NCI-H460 (cell line): ENCODE measurements around the gene ELF5. TPM values are rescaled to one million over a fixed set of nuclear protein-coding genes. Genes with fewer than 3 reads are reported as not detected.

ENCODE experiments used
- DNase-seq: peaks from one replicate; pipeline ENCODE4 v3.0.0-alpha.2; 2016; ENCODE audit warnings: low read depth; ENCODE audit errors: extremely low read depth
- total RNA-seq: library from RNA; depleted of rRNA; stranded (reverse); fragments of >200 nt; shearing (Covaris generic); gene quantifications from 2 replicates; pipeline ENCODE4 v1.2.3, GENCODE V29; 2014

ELF5 gene
- total RNA-seq, 1 experiment from 2014 or later, result not detected

GRCh38 chr11:34523053-34523452, 9.5 kb upstream of the ELF5 start:
- no peak for DNase-seq

- no peak for DNase-seq
Observed at GRCh38 chr11:34522188-34522587, 8.6 kb upstream of the ELF5 start.

- DNase-seq, result no peak
Observed at GRCh38 chr11:34521265-34521664, 7.7 kb upstream of the ELF5 start.

GRCh38 chr11:34519595-34520235, 6.1 kb upstream of the ELF5 start:
- no peak for DNase-seq

- DNase-seq, result no peak
Observed at GRCh38 chr11:34516247-34517040, 2.9 kb upstream of the ELF5 start.

- no peak for DNase-seq
Observed at GRCh38 chr11:34514597-34514996, 1.0 kb upstream of the ELF5 start.

- DNase-seq, result peak; percentile 47
Observed at GRCh38 chr11:34512840-34513681, 533 bp downstream of the ELF5 start.

GRCh38 chr11:34510673-34511072, 2.9 kb downstream of the ELF5 start:
- DNase-seq, result no peak

- no peak for DNase-seq
Observed at GRCh38 chr11:34510218-34510617, 3.4 kb downstream of the ELF5 start.

- no peak for DNase-seq
Observed at GRCh38 chr11:34509336-34509876, 4.2 kb downstream of the ELF5 start.

- DNase-seq, result no peak
Observed at GRCh38 chr11:34508524-34508923, 5.1 kb downstream of the ELF5 start.

- DNase-seq, result no peak
Observed at GRCh38 chr11:34507610-34508009, 6.0 kb downstream of the ELF5 start.

- no peak for DNase-seq
Observed at GRCh38 chr11:34507156-34507555, 6.4 kb downstream of the ELF5 start.

GRCh38 chr11:34505874-34506273, 7.7 kb downstream of the ELF5 start:
- no peak for DNase-seq

GRCh38 chr11:34502949-34503348, 10.6 kb downstream of the ELF5 start:
- DNase-seq, result no peak

GRCh38 chr11:34501949-34502348, 11.6 kb downstream of the ELF5 start:
- no peak for DNase-seq

- DNase-seq, result peak; percentile 5
Observed at GRCh38 chr11:34501500-34501899, 12.1 kb downstream of the ELF5 start.

- DNase-seq, result no peak
Observed at GRCh38 chr11:34499719-34500500, 13.7 kb downstream of the ELF5 start.

- DNase-seq, result no peak
Observed at GRCh38 chr11:34495724-34496377, 17.7 kb downstream of the ELF5 start.

GRCh38 chr11:34495239-34495723, 18.3 kb downstream of the ELF5 start:
- DNase-seq, result no peak
